ENCODE data around the gene S100A9.
"Not testable (repeated sequence)": the region's sequence is repeated elsewhere in the genome, so short reads cannot be mapped to it uniquely, and the experiment has no call there.

The S100A9 gene

GRCh38 chr1:153390938-153391710, 33.5 kb downstream of the S100A9 start, which contains the start of gene S100A8:
Gene S100A8 (minus strand): TSS chr1:153391073. CDS start chr1:153390535, 538 bp downstream.
- no peak for DNase-seq

GRCh38 chr1:153392258-153392657, 34.6 kb downstream of the S100A9 start:
- no peak for DNase-seq

- DNase-seq = no peak
These were observed 35.2 kb downstream of the S100A9 start for GRCh38 chr1:153392822-153393221.

- DNase-seq = no peak
These were observed 36.3 kb downstream of the S100A9 start for GRCh38 chr1:153393926-153394325.

- no peak for DNase-seq
These were observed 36.7 kb downstream of the S100A9 start for GRCh38 chr1:153394391-153394790.

- DNase-seq = no peak
These were observed 37.6 kb downstream of the S100A9 start for GRCh38 chr1:153395136-153395685.

- DNase-seq = no peak
These were observed 38.1 kb downstream of the S100A9 start for GRCh38 chr1:153395776-153396175.

GRCh38 chr1:153396461-153396860, 38.8 kb downstream of the S100A9 start:
- no peak for DNase-seq

- DNase-seq = no peak
These were observed 39.6 kb downstream of the S100A9 start for GRCh38 chr1:153397051-153397923.

GRCh38 chr1:153397924-153398651, 40.4 kb downstream of the S100A9 start:
- no peak for DNase-seq

GRCh38 chr1:153399401-153400055, 41.9 kb downstream of the S100A9 start:
- no peak for DNase-seq

GRCh38 chr1:153400244-153400643, 42.6 kb downstream of the S100A9 start:
- no peak for DNase-seq

- DNase-seq = no peak
These were observed 43.8 kb downstream of the S100A9 start for GRCh38 chr1:153401461-153401860.

- DNase-seq = no peak
These were observed 44.6 kb downstream of the S100A9 start for GRCh38 chr1:153402226-153402625.

GRCh38 chr1:153403421-153404085, 45.9 kb downstream of the S100A9 start:
- DNase-seq = no peak

- no peak for DNase-seq
These were observed 46.5 kb downstream of the S100A9 start for GRCh38 chr1:153404086-153404635.

- no peak for DNase-seq
These were observed 47.1 kb downstream of the S100A9 start for GRCh38 chr1:153404768-153405167.

- not testable (repeated sequence) for DNase-seq
These were observed 48.4 kb downstream of the S100A9 start for GRCh38 chr1:153405825-153406599.

- DNase-seq = not testable (repeated sequence)
These were observed 49.6 kb downstream of the S100A9 start for GRCh38 chr1:153407274-153407673.
